ENCODE data around the gene CDC42SE1.

The CDC42SE1 gene

DNA sequence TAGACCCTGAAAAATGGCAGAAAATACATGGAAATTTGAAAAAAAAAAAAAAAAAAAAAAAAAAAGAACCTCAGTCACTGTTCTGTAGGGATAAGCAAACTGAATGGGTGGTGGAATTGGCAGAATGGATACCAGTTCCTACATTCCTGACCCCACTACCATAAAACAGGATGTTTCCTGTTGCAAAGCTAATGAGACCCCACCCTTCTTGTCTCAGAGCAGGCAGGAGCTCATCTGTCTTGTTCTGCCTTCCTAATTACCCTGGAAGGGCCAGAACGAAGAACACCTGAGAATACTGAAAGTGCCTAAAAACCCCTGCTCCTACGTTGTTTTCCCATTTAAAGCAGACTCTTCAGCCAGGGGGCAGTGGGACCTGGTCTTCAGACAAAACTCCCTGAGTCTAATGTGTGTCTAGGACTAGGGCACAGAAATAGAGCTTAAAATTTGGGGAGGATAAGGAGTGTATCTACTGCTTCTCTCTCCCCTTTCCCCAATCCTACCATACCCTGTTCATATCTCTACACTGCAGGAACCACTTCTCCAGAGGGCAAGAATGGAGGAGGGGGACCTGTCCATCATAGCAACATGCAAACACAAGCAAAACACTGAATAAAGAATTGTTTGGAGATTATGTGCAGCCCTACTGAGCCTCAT, 7.9 kb downstream of the CDC42SE1 start:
- no peak for DNase-seq (ENCODE audit: low spot score)

- no peak for DNase-seq (ENCODE audit: low spot score)
Measured at GRCh38 chr1:151050051-151050688, 9.3 kb downstream of the CDC42SE1 start.

DNA sequence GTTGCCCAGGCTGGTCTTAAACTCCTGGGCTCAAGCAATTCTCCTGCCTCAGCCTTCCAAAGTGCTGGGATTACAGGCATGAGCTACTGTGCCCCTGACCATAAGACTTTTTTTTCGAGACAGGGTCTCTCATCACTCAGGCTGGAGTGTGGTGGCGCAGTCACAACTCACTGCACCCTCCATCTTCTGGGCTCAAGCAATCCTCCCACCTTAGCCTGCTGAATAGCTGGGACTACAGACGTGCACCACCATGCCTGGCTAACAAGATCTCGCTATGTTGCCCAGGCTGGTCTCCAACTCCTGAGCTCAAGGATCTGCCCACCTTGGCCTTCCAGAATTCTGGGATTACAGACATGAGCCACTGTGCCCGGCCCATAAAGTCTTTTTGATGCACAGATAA, 10.0 kb downstream of the CDC42SE1 start:
- DNase-seq (ENCODE audit: low spot score) = no peak

GRCh38 chr1:151048645-151049032, 10.8 kb downstream of the CDC42SE1 start:
- no peak for DNase-seq (ENCODE audit: low spot score)

GRCh38 chr1:151047925-151048644, 11.3 kb downstream of the CDC42SE1 start:
- DNase-seq (ENCODE audit: low spot score) = peak; percentile 62

DNA sequence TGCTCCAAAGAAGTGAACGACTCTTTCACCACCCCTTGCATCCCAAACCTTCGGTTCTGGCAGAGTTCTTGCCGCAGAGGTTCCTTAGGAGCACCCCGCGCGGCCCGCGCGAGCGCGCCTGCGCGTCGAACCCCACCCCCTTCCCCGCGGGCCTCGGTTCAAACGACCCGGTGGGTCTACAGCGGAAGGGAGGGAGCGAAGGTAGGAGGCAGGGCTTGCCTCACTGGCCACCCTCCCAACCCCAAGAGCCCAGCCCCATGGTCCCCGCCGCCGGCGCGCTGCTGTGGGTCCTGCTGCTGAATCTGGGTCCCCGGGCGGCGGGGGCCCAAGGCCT, 11.9 kb downstream of the CDC42SE1 start, which contains the start of gene C1orf56:
Gene C1orf56, plus strand, starts transcription at position 161 of the 334 bp plus-strand sequence. Its CDS starts 97 bp downstream, at position 258.
- DNase-seq (ENCODE audit: low spot score) = peak; percentile 75

GRCh38 chr1:151043163-151043562, 16.3 kb downstream of the CDC42SE1 start:
- no peak for DNase-seq (ENCODE audit: low spot score)

DNA sequence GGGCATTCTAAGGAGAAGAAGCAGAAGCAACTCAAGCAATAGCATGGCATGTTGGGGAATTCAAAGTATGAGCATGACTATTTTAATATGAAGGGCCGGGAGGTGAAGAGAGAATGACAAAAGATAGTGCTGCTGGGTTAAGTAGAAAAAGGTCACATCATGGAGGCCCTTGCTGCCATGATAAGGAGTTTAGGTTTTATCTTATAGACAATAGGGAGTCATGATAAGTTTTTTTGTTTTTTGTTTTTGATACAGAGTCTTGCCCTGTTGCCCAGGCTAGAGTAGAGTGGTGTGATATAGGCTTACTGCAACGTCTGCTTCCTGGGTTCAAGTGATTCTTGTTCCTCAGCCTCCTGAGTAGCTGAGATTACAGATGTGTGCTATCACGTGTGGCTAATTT, 19.9 kb downstream of the CDC42SE1 start:
- no peak for DNase-seq (ENCODE audit: low spot score)

- no peak for DNase-seq (ENCODE audit: low spot score)
Measured at GRCh38 chr1:151037032-151037431, 22.4 kb downstream of the CDC42SE1 start.

- DNase-seq (ENCODE audit: low spot score) = no peak
Measured at GRCh38 chr1:151036356-151036755, 23.1 kb downstream of the CDC42SE1 start, which contains the start of gene BNIPL. TSS of gene BNIPL (plus strand) at chr1:151036586. CDS start at chr1:151036726, 140 bp downstream.

DNA sequence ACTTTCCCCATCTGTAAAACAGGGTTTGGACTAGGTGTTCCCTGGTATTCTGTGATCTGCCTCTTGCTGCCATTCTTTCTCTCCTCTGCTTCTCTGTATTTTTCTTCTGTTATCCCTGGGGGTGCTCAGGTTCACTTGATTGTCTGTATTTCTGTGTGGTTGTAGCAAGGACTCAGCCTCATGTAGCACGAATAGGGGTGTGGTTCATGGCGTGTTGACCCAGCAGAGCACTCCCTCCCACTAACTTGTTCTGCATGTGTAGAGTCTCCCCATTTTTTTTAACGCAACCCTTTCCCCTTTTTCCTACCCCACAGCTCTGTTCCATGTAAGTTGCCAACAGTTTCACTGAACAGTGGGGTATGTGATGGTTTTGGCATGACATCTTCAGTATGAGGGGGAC, 24.3 kb downstream of the CDC42SE1 start:
- DNase-seq (ENCODE audit: low spot score) = no peak

- DNase-seq (ENCODE audit: low spot score) = no peak
Measured at GRCh38 chr1:151032164-151032563, 27.3 kb downstream of the CDC42SE1 start.

DNA sequence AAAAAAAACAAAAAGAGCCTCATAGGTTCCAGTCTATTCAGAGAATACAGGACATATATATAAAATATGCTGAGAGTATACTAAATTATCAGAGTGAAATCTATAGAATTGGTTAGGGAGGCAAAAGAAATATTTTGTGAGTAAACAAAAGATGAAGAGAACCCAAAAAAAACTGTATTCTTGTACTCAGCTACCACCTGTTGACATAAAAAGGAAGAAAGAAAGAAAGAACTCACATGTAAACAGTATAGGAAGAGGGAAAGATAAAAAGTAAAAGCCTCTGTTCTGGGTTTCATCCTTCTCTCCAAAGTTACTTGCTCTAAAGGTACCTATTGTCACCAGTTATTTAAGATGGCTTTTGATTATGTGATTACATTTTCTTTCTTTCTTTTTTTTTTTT, 33.0 kb downstream of the CDC42SE1 start:
- DNase-seq (ENCODE audit: low spot score) = no peak

DNA sequence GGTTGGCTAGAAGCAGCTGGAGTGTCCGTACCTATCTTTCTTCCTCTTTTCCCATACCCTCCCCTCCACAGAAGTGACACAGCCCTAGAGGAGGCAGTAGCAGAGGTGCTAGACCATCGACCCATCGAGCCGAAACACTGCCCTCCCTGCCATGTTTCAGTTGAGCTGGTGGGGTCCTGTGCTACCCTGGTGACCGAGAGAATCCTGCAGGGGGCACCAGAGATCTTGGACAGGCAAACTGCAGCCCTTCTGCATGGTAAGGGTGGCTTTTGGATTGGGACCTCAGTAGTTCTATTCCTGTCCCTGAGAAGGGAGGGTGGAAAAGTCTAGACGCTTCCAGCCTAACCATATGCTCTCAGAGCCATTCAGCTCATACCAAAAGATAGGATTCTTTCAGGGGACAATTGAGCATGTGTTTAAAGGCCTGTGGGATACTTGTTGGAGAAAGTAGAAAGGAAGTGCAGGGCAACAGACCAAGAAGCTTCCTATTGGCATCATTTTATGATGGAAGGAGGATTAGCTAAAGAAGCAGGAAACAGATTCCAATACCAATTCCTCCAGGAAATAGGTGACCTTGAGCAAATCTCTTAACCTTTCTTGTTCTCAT, 34.8 kb downstream of the CDC42SE1 start:
- peak; percentile 82 for DNase-seq (ENCODE audit: low spot score)

GRCh38 chr1:151013518-151013917, 45.9 kb downstream of the CDC42SE1 start:
- DNase-seq (ENCODE audit: low spot score) = no peak

DNA sequence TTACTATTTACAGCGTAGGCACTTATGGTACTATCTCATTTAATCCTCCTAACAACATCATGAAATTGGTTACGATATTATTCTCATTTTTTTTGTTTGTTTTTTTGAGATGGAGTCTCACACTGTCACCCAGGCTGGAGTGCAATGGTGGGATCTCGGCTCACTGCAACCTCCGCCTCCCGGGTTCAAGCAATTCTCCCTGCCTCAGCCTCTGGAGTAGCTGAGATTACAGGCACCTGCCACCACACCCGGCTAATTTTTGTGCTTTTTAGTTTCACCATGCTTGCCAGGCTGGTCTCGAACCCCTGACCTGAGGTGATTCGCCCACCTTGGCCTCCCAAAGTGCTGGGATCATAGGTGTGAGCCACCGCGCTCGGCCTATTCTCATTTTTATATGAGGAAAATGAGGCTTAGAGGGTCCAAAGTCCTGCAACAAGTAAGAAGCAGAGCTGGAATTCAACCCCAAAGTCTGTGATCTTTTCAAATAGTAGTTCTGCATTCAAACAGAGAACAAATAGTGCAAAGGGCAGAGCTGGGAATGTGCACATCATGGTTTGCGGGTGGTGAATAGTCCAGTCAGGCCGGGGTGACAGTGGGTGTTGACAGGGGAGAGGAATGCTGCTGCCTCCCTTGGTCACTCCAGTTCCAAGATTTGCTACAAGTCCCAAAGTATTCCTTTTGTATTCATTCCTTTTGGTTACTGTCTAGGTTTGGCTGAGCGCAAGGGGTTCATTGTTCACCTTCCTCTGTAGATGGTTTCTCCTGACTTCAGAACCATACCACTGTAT, 46.5 kb downstream of the CDC42SE1 start:
- DNase-seq (ENCODE audit: low spot score) = no peak

GRCh38 chr1:151011154-151011850, 48.1 kb downstream of the CDC42SE1 start:
- no peak for DNase-seq (ENCODE audit: low spot score)

GRCh38 chr1:151010346-151010726, 49.1 kb downstream of the CDC42SE1 start:
- DNase-seq (ENCODE audit: low spot score) = no peak

- DNase-seq (ENCODE audit: low spot score) = no peak
Measured at GRCh38 chr1:151009674-151010345, 49.6 kb downstream of the CDC42SE1 start.

GRCh38 chr1:151009206-151009587, 50.2 kb downstream of the CDC42SE1 start:
- no peak for DNase-seq (ENCODE audit: low spot score)

All from globus pallidus (tissue), 1 donor.